Activated CD8-positive, alpha-beta memory T cell treated with anti-CD3 and anti-CD28 coated beads for 36 hours (primary cell): ENCODE data around the gene RASA3. TPM values are rescaled to one million over a fixed set of nuclear protein-coding genes. Genes with fewer than 3 reads are reported as not detected.
"Not testable (repeated sequence)": the region's sequence is repeated elsewhere in the genome, so short reads cannot be mapped to it uniquely, and the experiment has no call there.

Experiments used
- CTCF ChIA-PET: fragments of 350-600 bp; sonication (Branson Sonifier 250); formaldehyde crosslinking; loops from one replicate; lab custom pipeline; 2021; ENCODE audit warnings: antibody characterized with exemption; lab: Charles Lee
- POLR2A ChIA-PET: fragments of 350-600 bp; sonication (Branson Sonifier 250); formaldehyde crosslinking; loops from one replicate; lab custom pipeline; 2021; ENCODE audit warnings: antibody characterized with exemption; lab: Charles Lee
- total RNA-seq, 2 experiments: library from RNA; stranded (reverse); gene quantifications; one replicate each; pipeline ENCODE4 v1.2.3, GENCODE V29; 2021

RASA3 gene
- total RNA-seq, 2 experiments from 2014 or later, result 22.1 to 22.5 TPM

DNA sequence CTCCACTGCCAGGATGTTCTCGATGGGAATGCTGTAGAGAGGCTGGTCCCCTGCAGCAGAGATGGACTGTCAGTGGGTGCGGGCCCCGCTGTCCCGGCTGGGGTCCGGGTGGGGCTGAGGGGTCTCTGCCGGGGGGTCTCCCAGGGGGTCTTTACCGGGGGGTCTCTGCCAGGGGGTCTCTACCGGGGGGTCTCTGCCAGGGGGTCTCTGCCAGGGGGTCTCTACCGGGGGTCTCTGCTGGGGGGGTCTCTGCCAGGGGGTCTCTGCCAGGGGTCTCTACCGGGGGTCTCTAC lies 132.9 kb downstream of the RASA3 start:
- CTCF ChIA-PET, result no interaction called here
- POLR2A ChIA-PET, result no interaction called here

DNA sequence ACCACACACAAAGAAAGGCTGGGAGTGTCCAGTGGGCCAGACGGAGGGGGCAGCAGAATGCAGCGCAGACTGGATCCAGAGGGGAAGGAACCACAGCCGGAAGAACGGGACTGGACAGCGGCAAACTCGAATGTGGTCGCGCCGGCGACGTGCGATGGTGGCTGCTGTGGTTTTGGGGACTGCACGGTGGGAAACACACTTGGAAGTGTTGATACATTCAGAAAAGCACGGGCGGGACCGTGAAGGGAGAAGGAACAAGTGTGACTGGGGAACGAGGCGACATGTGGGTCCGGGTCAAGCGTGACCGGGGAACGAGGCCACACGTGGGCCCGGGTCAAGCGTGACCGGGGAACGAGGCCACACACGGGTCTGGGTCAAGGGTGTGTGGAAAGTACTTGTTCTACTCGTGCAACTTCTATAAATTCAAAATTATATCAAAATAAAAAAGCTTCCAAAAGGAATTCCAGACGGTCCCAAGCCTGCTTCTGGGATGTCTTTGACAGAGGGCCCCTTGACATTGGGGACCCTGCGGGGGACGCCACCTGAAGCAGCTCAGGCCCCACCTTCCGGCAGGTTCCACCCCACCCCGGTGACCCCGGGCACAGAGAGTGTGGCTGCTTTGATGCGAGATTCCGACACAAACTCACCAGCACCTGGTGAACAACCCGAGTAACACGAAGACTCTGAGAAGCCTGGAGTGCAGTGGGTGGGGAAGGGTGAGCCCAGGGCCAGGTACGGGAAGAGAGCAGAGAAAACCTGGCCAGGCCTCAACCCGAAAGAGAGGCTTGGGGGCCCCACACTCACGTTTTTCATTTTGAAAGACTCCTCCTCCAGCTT lies 133.4 kb downstream of the RASA3 start:
- CTCF ChIA-PET, result no interaction called here
- POLR2A ChIA-PET, result no interaction called here

DNA sequence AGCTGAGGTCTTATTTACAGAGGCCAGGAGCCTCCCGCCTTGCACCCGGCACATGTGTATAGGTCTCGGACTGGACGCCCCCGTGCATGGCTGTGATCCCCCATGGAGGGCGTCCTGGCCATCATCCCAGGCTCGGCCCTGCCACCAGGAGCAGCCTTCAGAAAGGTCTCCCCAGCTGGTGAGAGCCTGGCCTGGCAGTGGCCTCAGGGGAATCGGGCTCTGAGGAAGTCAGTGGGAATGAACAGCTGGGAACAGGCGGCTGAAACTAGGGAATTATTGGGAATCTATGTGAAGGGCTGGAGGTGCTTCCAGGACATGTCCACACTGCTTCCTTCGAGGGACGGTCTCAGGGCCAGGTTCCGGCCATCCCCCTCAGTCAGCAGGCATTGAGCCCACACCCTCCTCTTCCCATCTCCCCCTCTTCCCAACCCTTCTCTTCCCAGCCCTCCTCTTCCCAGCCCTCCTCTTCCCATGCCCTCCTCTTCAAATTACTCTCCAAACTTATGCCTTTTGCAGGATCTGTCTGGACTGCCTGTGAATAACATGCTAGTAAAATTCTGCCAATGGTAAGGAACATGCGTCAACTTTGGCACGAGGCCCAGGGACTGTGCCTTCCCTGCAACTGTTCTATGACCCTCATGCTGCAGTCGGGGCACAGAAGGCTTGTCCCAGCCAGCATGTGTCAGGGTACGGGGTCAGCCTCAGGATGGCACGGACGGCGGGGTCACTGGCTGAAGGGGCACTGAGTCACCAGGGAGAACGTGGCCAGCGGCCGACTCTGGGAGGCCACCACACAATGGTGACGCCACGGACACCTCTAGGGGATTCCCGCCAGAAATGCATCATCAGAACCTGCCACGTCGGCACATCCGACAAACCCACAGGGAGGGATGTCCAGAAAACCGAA lies 134.3 kb downstream of the RASA3 start:
- POLR2A ChIA-PET, result no interaction called here
- CTCF ChIA-PET, result no interaction called here

DNA sequence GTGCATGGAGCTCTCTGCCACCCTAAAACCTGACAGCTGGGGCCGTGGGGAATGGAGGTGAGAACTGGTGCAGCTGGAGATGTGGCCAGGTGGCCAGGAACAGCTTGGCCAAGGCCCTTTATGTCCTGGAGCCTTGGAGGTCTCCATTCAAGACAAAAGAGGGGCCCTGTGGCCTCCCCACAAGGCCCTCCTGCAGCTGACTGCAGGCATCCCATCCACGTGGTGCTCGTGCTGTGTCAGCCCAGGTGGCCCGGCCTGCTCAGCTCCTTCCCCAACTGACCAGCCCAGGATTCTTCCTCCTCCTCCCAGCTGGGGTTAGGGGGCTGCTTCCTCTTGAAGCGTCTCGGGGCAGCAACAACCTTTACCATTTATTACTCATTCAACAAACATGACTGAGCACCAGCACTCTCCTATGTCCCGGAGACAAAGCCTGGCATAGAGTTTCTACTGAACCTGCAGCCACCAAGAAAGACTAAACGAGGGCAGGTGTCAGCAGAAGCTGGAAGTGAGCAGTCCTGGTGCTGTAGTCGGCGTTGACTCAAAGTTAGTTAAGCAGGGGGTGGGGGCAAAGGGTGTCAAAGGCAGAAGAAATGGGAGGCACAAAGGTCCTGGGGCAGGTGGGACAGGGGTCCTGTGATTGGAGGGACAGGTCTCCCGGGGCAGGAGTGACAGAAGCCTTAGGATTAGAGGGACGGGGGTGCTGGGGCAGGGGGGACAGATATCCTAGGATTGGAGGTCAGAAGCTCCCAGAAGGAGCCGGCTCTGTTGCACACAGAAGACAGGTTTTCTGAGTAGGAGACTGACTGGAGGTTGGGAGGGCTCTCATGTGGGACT lies 135.3 kb downstream of the RASA3 start:
- ChIA-PET POLR2A (no interaction called here), CTCF (no interaction called here)

DNA sequence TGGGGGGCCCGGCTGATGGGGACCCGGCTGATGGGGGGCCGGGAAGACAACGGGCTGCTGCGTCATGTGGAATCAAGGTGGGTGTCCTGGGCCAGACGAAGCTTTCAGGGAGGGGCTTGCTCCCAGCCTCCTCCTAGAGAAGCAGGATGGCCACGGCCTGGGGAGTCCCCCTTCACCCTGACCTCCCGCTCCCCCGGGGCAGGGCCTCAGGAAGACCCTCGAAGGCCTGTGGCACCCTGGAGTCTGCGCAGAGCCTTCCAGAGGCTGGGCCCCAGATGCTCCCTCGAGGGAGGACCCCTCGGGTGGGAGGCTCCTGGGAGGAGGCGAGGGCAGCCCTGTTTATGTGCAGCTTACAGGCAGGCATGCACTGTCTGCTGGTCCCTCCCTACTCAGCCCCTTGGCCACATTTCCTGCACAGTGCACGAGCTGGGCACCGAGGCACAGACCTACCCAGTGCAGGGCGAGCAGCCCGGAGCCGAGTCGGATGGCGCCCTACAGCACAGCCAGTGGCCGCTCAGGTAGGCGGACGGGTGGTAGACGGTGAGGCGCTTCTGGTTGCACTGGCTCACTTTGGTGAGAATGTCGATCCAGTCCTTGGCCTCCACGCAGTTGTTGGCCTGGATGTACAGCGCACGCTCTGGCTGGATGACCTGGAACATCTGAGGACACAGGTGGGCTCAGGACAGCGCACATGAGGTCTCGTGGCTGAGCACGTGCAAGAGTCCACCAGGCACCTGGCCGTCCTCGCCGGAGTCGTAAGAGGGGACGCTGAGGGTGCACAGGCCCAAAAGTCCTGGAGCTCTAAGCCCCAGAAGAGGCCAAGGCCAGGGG lies 136.1 kb downstream of the RASA3 start:
- ChIA-PET POLR2A (no interaction called here), CTCF (no interaction called here)

DNA sequence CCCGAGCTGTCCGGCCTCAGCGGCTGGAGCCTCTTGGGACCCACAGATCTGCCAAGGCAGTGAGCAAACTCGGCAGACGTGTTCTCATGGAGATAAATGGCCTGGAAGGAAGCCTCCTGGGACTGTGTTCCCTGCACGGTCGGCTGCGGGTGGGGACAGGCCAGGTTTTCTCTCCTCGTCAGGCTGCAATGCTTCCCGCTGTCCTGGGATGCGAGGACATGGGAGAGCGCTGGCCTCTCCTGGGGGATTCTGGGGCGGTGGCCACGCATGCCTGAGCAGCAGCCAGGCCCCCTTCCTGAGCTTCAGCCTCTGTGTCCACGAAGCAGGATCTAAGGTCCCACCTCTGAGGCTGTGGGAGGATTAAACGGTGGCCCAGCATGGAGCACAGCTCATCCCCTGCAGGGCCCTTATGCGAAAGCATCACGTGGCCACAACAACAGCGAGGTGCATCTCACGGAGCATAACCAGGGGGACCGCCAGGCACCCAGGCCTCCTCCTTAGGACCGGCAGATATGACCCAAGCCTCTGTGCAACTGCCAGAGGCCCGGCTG lies 137.3 kb downstream of the RASA3 start:
- ChIA-PET CTCF (no interaction called here), POLR2A (interaction anchor here (0.5 kb wide), 1 partner anchor 323 kb away, joined by 3 read pairs; no protein-coding TSS in a partner anchor)

DNA sequence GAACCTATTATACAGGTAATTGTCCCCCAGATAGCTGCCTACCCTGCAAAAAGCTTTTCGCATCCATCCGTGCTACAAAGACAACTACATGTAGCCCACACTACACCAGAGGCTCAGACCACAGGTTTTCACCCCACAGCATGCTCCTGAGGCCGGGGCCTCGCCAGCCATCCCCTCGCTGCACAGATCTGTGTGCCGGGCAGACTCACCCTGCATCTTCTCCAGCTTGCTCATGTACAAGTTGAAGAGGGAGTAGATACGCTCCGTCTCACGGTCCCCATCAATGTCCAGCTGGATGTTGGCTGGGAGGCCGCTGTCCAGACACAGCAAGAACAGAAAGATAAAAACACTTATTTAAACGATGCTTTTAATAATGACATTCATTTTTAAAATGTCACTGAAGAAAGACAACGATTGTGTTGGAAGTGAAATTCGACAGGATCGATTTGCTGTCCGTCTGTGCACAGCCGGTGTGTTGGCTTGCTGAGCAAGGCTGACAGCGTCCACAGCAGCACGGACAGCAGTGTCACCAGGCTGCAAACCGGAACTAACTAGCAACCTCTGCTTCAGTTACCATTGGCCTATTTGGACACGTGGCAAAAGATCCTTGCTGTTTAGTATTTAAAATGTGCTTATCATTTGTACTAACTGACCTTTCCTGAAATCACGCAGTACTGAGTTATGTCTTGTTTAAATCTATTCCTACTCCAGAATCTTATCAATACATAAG lies 140.0 kb downstream of the RASA3 start:
- POLR2A ChIA-PET, result no interaction called here
- CTCF ChIA-PET, result no interaction called here

DNA sequence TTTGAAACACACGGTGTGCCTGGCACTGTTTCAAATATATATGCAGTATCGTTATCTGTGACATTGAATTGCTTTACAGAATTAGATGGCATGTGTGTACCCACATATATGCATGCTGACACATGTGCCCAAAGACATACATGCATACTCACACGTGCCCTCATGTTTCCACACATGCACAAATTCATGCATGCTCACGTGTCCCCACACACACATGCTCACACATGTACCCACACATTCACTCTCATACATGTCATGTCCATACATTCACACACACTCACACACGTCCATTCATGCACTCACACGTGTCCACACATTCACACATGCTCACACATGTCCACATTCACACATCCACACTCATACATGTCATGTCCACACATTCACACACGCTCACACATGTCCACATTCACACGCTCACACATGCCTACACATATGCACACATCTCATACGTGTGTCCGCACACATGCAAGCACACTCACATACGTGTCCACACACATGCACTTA lies 140.7 kb downstream of the RASA3 start:
- ChIA-PET CTCF (no interaction called here), POLR2A (no interaction called here)

DNA sequence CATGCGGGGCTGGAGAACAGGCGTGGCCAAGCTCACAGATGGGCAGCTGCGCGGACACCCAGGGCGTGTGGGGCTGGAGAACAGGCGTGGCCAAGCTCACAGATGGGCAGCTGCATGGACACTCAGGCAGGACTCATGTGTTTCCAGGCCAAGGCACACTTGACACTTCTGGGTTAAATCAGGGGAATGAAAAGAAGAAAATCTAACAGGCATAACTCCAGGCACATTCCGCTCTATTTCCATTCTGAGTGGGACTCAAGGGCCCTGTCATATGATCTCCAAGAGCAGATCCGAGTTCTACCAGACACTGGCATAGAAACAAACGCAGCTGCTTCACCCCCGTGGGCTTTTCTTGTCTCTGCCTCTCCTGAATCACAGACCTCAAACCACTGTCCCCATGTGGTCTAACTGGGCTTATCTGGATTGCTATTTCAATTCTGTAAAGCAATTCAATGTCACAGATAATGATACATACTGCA lies 141.2 kb downstream of the RASA3 start:
- ChIA-PET POLR2A (no interaction called here), CTCF (no interaction called here)

DNA sequence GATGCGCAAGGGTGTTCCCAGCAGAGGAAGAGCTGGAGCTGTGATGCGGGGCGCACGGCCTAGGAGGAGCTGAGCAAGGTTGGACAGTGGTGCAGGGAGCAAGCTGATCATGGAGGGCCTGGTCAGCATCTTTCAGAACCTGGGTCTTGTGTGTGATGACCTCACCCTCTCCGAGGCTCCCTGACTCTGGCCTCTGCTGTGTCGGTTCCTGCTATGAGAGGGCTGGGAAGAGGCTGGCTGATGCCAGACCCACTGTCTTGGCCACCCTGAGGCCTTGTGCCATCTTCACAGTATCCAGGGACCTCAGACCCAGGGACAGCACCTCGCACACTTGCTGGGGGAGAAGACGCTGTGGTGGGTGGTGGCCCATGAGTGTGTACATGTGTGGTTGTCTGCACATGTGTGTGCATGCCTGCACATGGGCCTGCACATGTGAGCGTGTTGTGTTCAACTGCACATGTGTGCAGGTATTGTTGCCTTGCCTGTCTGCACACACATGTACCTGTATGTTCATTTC lies 142.0 kb downstream of the RASA3 start:
- CTCF ChIA-PET, result no interaction called here
- POLR2A ChIA-PET, result no interaction called here

DNA sequence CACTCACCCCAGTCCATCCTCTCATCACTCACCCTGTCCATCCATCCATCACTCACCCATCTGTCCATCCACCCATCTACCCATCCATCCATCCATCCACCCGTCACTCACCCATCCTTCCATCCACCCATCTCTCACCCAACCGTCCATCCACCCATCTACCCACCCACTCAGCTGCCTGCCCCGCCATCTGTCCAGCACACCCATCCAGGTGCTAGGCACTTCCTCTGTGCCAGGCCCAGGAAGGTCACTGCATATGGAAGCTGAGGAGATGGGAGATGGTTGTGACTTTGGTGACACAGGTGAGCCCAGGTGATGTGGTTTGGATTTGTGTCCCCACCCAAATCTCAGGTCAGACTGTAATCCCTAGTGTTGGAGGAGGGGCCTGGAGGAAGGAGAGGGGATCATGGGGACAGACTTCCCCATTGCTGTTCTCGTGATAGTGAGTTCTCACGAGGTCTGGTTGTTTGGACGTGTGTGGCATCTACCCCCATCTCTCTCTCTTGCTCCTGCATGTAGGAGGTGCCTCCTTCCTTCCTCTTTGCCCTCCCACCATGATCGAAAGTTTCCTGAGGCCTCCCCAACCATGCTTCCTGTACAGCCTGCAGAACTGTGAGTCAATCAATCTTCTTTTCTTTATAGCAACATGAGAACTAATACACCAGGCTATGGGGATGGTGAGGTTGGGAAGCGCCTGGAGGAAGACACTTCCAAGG lies 142.7 kb downstream of the RASA3 start:
- ChIA-PET CTCF (no interaction called here), POLR2A (no interaction called here)

DNA sequence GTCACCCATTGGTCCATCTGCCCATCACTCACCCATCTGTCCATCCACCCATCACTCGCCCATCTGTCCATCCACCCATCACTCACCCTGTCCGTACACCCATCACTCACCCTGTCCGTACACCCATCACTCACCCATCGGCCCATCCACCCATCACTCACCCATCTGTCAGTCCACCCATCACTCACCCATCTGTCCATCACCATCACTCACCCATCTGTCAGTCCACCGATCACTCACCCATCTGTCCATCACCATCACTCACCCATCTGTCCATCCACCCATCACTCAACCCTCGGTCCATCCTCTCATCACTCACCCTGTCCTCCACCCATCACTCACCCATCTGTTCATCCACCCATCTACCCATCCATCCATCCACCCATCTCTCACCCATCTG lies 143.6 kb downstream of the RASA3 start:
- POLR2A ChIA-PET, CTCF ChIA-PET: not testable (repeated sequence)

DNA sequence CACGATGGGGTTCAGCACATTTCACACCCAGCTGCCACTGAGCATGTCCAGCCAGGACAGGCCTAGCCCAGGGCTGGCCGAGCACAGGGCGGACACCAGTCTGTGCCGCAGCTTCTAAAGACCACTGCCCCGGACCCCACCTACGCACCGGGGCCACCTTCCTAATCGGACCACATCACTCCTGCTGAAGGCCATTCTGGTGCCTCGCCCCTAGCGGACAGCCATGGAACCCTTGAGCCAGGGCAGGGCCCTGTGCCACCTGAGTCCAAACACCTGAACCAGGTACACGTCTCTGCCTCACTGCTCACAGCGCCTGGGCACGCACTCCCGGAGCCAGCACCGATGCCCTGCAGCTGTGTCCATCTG lies 150.1 kb downstream of the RASA3 start:
- CTCF ChIA-PET, result no interaction called here
- POLR2A ChIA-PET, result no interaction called here

DNA sequence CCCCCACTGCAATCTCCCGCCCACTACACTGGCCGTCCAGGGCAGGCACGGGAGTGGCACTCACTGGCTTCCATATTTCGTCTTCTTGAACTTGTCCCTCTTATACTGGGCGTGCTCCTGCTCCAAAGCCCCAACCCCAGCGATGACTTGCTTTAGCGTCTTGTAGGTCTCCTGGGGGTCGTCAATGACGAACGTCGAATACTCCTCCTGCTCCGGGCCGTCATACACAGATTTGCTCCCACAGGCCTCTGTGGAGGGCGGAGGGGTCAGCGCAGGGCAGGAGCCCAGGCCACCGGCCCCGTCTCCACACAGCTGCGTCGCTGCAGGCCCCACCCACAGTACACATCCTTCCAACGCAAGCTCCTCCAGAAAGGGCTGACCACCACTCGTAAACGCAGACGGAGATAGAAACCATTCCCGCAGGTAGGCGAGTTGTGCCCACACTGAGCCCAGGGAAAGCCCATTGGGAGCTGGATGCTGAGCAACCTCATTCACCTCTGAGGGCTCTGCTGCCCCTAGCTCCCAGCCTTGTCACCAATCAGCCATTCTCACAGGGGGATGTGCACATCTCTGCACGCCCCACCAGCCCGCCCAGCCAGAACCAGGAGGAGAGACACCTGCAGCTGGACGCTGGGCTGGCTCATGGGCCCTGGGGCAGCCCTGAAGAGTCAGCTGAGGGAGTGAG lies 150.7 kb downstream of the RASA3 start:
- ChIA-PET CTCF (no interaction called here), POLR2A (no interaction called here)

DNA sequence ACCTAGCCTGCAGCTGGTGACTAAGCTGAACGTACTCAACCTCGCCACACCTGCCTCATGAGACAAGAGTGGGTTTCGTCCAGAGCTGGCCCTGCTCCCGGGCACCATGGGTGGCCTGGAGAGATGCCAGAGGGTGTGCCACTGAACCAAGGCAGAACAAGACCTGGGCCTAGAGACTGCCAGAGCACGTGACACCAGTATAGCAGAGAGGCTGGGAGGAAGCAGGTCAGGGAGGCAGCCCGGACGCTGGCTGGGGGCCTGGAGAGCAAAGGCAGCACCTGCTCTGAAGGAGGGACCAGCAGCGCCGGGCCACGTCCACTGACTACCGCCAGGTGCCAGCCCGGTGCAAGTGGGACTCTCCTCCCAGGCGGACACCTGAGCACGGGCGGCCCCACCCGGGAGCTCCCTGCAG lies 151.2 kb downstream of the RASA3 start:
- ChIA-PET CTCF (no interaction called here), POLR2A (no interaction called here)

DNA sequence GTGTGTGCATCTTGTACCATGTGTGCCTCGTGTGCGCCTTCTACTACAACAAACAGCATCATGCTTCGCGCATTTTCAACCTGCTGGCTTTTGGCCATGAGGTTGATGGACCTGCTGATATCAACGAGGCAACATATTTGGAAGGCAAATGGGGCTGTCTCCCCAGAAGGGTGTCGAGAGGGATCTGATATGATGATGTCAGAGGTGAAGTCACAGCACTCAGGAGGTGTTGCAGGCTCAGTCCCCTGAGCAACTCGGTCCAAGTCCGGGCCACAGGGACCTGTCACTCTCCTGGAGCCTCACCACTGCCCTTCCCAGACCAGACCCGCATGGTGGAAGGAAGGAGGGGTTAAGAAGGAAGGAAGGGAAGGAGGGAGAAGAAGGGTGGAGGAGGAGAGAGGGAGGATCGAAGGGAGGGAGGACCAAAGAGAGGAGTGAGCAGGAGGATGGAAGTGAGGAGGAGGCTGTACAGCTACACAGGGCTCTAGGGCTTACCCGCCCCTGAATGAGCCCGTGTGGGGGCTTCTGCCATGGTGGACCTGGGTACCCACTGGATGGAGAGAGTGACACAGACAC lies 151.8 kb downstream of the RASA3 start:
- CTCF ChIA-PET, result no interaction called here
- POLR2A ChIA-PET, result no interaction called here
